Panc1 (cell line): ENCODE data around the gene POLR3H. TPM values are rescaled to one million over a fixed set of nuclear protein-coding genes. Genes with fewer than 3 reads are reported as not detected.

Source experiments
- ATAC-seq: fragments of 200-7000 bp; cut with Tn5 transposase; 2 replicates; pipeline ENCODE4 v1.9.1; 2020; ENCODE audit warnings: mild to moderate bottlenecking, moderate library complexity
- BruUV-seq: library from RNA; stranded (reverse); fragments of 400-500 nt; replicated peaks from 2 replicates; lab custom pipeline; 2021; lab: Mats Ljungman, UMichigan
- CTCF ChIA-PET: fragments of 300-600 bp; sonication (Branson Sonifier 250); formaldehyde crosslinking; loops from one replicate; lab custom pipeline; 2022; ENCODE audit warnings: antibody characterized with exemption; lab: Charles Lee
- POLR2A ChIA-PET: fragments of 300-600 bp; sonication (Branson Sonifier 250); formaldehyde crosslinking; loops from one replicate; lab custom pipeline; 2022; ENCODE audit warnings: antibody characterized with exemption; lab: Charles Lee
- DNase-seq: peaks from one replicate; pipeline ENCODE4 v3.0.0-alpha.2; 2010; ENCODE audit warnings: low read depth, low spot score
- H3K27ac ChIP-seq: 2 replicates; pipeline ENCODE4 v1.5.1; 2011; ENCODE audit warnings: mild to moderate bottlenecking, low read length, inconsistent platforms
- H3K27me3 ChIP-seq: fragments of 200-500 bp; sonication (Bioruptor generic); 2 replicates; pipeline ENCODE4 v1.6.0; 2014; ENCODE audit warnings: low read length, inconsistent platforms; ENCODE audit not compliant: control insufficient read depth, insufficient read depth
- H3K36me3 ChIP-seq: fragments of 200-500 bp; sonication (Bioruptor generic); 2 replicates; pipeline ENCODE4 v1.5.1; 2014; ENCODE audit warnings: inconsistent platforms, mild to moderate bottlenecking, low read length, moderate library complexity; ENCODE audit not compliant: control insufficient read depth, insufficient read depth
- H3K4me1 ChIP-seq: 2 replicates; pipeline ENCODE4 v1.5.1; 2011; ENCODE audit warnings: inconsistent platforms, mild to moderate bottlenecking, low read length, moderate library complexity; ENCODE audit not compliant: control insufficient read depth, insufficient read depth
- H3K4me3 ChIP-seq, 2 experiments: 2 replicates each; pipeline ENCODE4 v1.5.1; 2011 to 2012; ENCODE audit warnings: low read depth in 2 of 2, low read length in 2 of 2, mild to moderate bottlenecking in 2 of 2, inconsistent platforms in 1 of 2, moderate library complexity in 1 of 2
- H3K9me3 ChIP-seq: fragments of 200-500 bp; sonication (Bioruptor generic); 2 replicates; pipeline ENCODE4 v1.5.1; 2014; ENCODE audit warnings: low read depth, mild to moderate bottlenecking, inconsistent platforms, low read length, moderate library complexity; ENCODE audit not compliant: control insufficient read depth, insufficient read depth
- CTCF ChIP-seq: fragments of 450-650 bp; IDR thresholded peaks from 2 replicates; pipeline ENCODE4 v1.5.1; 2017; ENCODE audit warnings: mild to moderate bottlenecking
- POLR2AphosphoS5 ChIP-seq: IDR thresholded peaks from 2 replicates; pipeline ENCODE4 v1.6.1; 2012; ENCODE audit warnings: mild to moderate bottlenecking, low read depth, low read length, moderate library complexity
- SIN3A ChIP-seq: IDR thresholded peaks from 2 replicates; pipeline ENCODE4 v1.6.1; 2012; ENCODE audit warnings: low read depth, mild to moderate bottlenecking, low read length, moderate library complexity, borderline replicate concordance; ENCODE audit not compliant: insufficient read depth
- TCF7L2 ChIP-seq: IDR thresholded peaks from 2 replicates; pipeline ENCODE4 v1.6.1; 2011; ENCODE audit warnings: mild to moderate bottlenecking, low read depth, low read length, inconsistent platforms
- in situ Hi-C: cut with HindIII; loops from 2 replicates; pipeline ENCODE4 v1.10.0; 2016; ENCODE audit warnings: low sequenced_read_pairs, low pct_unique_long_range_greater_than_20kb
- intact Hi-C: fragments of 100-400 bp; cut with micrococcal nuclease; formaldehyde crosslinking; loops from one replicate; pipeline ENCODE4 v1.10.0; 2022; ENCODE audit not compliant: unreplicated experiment
- total RNA-seq: library from RNA; stranded (reverse); gene quantifications from one replicate; pipeline ENCODE4 v1.2.1, GENCODE V29; 2021; ENCODE audit not compliant: unreplicated experiment
- TF ChIP-seq, protein P1 (sequence below), 2 experiments: IDR thresholded peaks; 2 replicates each; pipeline ENCODE4 v1.6.1; 2011 to 2012; ENCODE audit warnings: low read depth in 2 of 2, control low read depth in 1 of 2, low read length in 1 of 2, mild to moderate bottlenecking in 1 of 2, moderate library complexity in 1 of 2; ENCODE audit not compliant: insufficient read depth in 1 of 2

Gene POLR3H
- total RNA-seq, 1 experiment from 2014 or later: 46.6 TPM

DNA sequence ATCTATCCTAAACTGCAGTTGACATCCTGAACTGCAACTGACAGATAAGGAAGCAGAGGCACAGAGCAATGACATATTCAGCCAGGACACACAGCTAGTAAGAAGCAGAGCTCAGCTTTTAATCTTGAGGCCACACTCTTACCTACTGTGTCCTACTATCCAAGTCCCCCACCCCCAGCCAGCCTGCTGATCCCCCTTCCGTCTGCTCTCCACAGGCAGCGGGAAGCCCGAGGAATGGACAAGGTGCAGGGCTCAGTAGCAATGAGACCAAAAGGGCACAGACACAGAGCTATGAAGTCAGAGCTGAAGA is 4.3 kb downstream of the POLR3H start:
- TF ChIP-seq, protein P1, sequence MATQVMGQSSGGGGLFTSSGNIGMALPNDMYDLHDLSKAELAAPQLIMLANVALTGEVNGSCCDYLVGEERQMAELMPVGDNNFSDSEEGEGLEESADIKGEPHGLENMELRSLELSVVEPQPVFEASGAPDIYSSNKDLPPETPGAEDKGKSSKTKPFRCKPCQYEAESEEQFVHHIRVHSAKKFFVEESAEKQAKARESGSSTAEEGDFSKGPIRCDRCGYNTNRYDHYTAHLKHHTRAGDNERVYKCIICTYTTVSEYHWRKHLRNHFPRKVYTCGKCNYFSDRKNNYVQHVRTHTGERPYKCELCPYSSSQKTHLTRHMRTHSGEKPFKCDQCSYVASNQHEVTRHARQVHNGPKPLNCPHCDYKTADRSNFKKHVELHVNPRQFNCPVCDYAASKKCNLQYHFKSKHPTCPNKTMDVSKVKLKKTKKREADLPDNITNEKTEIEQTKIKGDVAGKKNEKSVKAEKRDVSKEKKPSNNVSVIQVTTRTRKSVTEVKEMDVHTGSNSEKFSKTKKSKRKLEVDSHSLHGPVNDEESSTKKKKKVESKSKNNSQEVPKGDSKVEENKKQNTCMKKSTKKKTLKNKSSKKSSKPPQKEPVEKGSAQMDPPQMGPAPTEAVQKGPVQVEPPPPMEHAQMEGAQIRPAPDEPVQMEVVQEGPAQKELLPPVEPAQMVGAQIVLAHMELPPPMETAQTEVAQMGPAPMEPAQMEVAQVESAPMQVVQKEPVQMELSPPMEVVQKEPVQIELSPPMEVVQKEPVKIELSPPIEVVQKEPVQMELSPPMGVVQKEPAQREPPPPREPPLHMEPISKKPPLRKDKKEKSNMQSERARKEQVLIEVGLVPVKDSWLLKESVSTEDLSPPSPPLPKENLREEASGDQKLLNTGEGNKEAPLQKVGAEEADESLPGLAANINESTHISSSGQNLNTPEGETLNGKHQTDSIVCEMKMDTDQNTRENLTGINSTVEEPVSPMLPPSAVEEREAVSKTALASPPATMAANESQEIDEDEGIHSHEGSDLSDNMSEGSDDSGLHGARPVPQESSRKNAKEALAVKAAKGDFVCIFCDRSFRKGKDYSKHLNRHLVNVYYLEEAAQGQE (IDR thresholded peaks at IDR 0.05; ENCODE audit: insufficient read depth in 1 of 2, low read depth in 2 of 2, low read length in 1 of 2): no peak
- no peak for TF ChIP-seq CTCF
- no peak for TF ChIP-seq POLR2AphosphoS5
- no peak for TF ChIP-seq TCF7L2
- TF ChIP-seq SIN3A: no peak
- no peak for ATAC-seq
- in situ Hi-C loops (no loop called here), intact Hi-C loops (no loop called here)
- DNase-seq: no peak
- Histone ChIP-seq H3K9me3 (no peaks in the 10 kb centered on the region), H3K36me3 (peaks cover 2% of the 10 kb centered on the region; the same call in 1 of the 2 replicates), H3K4me1 (peaks cover 7% of the 10 kb centered on the region), H3K27ac (no peak overlapping the region), H3K27me3 (no peaks in the 10 kb centered on the region), H3K4me3 (no peak overlapping the region)
- BruUV-seq: no TSS peak
- ChIA-PET CTCF (no interaction called here), POLR2A (no interaction called here)

DNA sequence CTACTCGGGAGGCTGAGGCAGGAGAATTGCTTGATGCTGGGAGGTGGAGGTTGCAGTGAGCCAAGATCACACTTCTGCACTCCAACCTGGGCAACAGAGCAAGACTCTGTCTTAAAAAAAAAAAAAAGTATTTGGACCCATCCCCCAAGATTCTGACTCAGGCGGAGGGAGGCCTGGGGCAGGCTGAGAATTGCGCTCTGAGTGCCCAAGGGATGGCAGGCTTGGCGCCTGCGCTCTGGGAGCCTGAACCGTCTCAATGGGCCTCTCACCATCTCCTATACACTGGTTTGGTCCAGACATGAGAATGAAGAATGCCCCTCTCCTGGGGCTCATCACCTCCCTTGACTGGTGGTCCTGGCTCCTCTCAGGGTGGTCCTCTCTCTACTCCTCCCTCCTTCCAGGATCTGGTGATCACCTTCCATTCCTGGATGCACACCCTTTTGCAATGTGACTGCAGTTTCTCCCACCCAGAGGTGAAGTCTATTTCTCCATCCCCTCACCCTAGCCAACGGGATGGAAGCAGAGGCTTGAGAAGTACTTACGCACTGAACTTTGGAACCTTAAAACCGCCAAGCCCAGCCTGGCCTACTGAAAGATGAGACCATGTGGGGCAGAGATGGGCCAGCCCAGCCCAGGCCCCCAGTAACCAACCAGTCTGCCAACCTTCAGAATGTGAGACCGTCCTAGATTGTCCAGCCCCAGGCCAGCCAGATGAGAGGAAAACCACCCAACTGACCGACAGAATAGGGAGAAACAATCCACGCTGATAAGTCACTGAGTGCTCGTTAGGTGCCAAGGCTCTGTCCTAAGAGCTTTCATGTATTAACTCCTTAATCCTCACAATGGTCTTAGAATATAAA is 4.9 kb downstream of the POLR3H start:
- CTCF ChIA-PET: no interaction called here
- Histone ChIP-seq H3K4me3 (no peak overlapping the region), H3K4me1 (peaks cover 4% of the 10 kb centered on the region; the same call in 1 of the 2 replicates), H3K36me3 (peaks cover 2% of the 10 kb centered on the region; the same call in 1 of the 2 replicates), H3K9me3 (no peaks in the 10 kb centered on the region), H3K27ac (no peak overlapping the region), H3K27me3 (no peaks in the 10 kb centered on the region)
- DNase-seq: no peak
- no TSS peak for BruUV-seq
- intact Hi-C loops (no loop called here), in situ Hi-C loops (no loop called here)
- ATAC-seq: no peak
- TF ChIP-seq, protein P1 (IDR thresholded peaks at IDR 0.05; ENCODE audit: insufficient read depth in 1 of 2, low read depth in 2 of 2, low read length in 1 of 2): no peak
- TF ChIP-seq TCF7L2 (no peak), CTCF (no peak), POLR2AphosphoS5 (no peak), SIN3A (no peak)
- POLR2A ChIA-PET: no interaction called here
